Skin epidermis (tissue), 12 donors: ENCODE data around the gene ZNF837.
"Not testable (repeated sequence)": the region's sequence is repeated elsewhere in the genome, so short reads cannot be mapped to it uniquely, and the experiment has no call there.

Source experiments
- H3K27ac ChIP-seq, 21 experiments: fragments of 200-600 bp; sonication (generic) in 11 of 21; one replicate each; pipeline ENCODE4 v1.5.0; 2020; ENCODE audit warnings: mild to moderate bottlenecking in 3 of 21, inconsistent platforms in 2 of 21, moderate library complexity in 2 of 21
- H3K4me3 ChIP-seq, 7 experiments: fragments of 200-600 bp; sonication (generic) in 2 of 7; one replicate each; pipeline ENCODE4 v1.5.0; 2020; ENCODE audit warnings: inconsistent platforms in 2 of 7, mild to moderate bottlenecking in 2 of 7, moderate library complexity in 1 of 7

The ZNF837 gene

DNA sequence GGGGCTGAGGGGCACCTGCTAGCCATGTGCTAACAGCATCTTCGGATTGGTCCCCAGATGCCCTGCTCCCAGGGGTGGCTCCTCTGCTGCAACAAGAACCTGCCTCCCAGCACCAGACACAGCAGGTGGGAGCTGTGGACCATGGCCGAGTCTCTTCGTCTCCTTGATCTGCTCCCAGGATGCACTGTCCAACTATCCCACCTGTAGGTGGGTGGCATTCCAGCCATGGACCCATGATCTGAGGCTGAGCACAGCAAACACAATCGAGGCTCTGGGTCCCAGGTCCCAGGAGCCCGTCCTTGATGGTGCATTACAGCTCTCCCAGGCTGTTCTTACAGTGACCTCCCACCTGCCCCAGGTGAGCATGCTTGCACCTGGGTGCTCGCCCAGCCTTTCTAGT is 1.6 kb downstream of the ZNF837 start:
- H3K27ac ChIP-seq = no peak overlapping the region
- H3K4me3 ChIP-seq = no peak overlapping the region

DNA sequence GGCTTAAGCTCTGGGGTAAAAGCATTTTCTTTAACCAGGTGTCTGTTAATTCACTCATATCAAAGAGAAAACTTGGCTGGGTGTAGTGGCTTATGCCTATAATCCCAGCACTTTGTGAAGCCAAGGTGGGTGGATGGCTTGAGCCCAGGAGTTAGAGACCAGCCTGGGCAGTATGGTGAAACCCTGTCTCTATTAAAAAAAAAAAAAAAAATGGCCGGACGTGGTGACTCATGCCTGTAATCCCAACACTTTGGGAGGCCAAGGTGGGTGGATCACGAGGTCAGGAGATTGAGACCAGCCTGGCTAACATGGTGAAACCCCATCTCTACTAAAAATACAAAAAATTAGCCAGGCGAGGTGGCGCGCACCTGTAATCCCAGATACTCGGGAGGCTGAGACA is 4.1 kb downstream of the ZNF837 start:
- H3K4me3 ChIP-seq = not testable (repeated sequence)

DNA sequence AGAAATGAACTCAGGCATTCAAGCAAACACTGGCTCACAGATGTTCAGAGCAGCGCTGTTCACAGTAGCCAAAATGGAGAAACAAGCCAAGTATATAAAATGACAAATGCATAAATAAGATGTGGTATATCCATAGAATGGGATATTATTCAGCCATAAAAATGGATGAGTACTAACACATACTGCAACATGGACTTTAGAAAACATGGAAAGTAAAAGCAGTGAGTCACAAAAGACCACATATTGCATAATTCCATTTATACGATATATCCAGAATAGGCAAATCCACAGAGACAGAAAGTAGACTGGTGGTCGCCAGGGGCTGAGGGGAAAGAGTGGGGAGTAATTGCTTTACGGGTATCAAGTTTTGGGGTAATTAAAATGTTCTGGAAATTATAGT is 6.6 kb downstream of the ZNF837 start:
- Histone ChIP-seq H3K27ac (no peak overlapping the region), H3K4me3 (no peak overlapping the region)

More for the DNA sequence above, 4.1 kb downstream of the ZNF837 start:
- H3K27ac ChIP-seq = not testable (repeated sequence)

DNA sequence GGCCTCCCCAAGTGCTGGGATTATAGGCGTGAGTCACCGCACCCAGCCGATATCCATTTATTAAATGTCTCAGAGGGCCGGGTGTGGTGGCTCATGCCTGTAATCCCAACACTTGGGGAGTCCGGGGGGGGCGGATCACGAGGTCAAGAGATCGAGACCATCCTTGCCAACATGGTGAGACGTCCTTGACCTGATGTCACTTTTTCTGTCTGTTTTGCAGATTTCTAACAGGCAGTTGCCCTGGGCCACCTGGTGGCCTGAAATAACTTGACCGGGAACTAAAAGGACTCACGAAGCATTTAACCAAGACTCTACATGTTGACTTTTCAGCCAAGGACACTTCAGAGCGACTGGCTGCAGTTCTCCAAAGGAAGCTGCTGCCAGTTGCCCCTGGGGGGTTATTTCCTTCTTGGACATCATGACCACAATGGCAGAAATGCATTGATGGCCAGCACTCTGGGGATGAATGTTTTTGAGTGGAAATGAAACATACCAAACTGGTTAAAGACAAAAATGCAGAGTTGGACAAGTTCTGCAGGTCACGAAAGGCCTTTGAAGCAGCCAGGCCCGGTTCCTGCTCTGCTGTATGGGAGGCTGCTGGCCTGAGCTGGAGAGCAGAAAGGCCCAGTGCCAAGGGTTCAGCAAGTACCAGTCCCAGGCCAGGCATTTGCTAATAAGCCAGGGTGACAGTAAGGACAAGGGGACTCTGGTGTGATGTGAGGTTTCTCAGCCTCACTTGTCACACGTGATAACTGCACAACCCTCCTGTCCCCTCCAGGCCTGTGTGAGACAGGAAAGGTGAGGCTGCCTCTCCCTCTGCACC is 8.3 kb downstream of the ZNF837 start:
- H3K4me3 ChIP-seq = no peak overlapping the region
- H3K27ac ChIP-seq = no peak overlapping the region

DNA sequence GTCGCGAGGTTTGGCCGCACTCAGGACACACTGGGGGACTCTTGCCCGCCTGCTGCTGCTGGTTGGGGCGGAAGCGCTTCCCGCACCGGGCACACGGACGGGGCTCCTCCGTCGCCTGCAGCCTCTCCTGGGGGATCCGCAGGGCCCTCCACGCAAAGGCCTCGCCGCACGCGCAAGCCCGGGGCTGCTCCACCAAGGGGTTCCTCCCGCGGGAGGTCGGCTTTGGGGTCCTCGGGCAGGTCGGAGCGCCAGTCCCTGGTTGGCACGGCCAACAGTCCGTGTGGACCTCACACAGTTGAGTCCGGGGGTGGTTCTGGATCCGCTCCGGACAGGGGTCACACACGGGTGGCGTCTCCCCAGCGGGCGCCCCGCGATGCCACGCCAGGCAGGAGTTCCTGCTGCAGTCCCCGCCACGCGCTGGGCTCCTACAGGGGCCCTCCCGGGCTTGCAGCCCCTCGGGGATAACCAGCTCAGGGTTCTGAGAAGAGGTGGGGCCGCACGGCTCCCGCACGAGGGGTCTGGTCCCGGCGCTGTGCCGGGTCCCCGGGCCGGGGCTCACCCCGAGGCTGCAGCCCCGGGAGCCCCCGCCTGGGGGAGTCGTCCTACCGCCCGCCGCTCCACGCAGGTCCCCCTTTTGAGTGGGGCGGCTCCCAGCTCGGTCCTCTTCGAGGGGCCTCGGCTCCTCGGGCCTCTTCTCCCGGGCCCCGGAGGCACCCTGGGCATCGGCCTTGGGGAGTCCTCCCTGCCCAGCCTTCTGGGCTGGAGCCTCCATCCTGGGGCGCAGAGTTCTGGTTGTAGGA is 12.1 kb downstream of the ZNF837 start:
- H3K4me3 ChIP-seq = no peak overlapping the region
- H3K27ac ChIP-seq = no peak overlapping the region

DNA sequence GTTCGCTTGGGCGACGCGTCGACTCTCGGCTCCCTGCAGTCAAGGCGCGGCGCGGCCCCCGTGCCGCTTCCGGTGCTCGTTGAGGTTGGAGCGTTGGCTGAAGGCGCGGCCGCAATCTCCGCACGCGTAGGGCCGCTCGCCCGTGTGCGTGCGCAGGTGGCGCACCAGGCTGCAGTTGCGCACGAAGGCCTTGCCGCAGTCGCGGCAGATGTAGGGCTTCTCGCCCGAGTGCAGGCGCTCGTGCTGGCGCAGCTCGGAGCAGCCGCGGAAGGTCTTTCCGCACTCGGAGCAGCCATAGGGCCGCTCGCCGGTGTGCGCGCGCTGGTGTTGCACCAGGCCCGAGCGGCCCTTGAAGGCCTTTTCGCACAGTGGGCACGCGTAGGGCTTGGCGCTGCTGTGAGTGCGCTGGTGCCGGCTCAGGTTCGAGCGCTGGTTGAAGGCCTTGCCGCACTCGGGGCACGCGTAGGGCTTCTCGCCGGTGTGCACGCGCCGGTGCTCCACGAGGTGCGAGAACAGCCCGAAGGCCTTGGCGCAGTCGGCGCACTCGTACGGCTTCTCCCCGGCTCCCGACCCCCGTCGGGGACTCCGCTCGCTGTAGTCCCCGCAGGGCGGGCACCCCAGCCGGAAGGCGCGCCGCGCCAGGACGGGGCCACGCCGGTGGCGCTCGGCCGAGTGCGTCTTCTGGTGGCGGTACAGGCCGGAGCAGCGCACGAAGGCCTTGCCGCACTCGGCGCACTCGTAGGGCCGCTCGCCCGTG is 13.0 kb downstream of the ZNF837 start:
- H3K27ac ChIP-seq = no peak overlapping the region

DNA sequence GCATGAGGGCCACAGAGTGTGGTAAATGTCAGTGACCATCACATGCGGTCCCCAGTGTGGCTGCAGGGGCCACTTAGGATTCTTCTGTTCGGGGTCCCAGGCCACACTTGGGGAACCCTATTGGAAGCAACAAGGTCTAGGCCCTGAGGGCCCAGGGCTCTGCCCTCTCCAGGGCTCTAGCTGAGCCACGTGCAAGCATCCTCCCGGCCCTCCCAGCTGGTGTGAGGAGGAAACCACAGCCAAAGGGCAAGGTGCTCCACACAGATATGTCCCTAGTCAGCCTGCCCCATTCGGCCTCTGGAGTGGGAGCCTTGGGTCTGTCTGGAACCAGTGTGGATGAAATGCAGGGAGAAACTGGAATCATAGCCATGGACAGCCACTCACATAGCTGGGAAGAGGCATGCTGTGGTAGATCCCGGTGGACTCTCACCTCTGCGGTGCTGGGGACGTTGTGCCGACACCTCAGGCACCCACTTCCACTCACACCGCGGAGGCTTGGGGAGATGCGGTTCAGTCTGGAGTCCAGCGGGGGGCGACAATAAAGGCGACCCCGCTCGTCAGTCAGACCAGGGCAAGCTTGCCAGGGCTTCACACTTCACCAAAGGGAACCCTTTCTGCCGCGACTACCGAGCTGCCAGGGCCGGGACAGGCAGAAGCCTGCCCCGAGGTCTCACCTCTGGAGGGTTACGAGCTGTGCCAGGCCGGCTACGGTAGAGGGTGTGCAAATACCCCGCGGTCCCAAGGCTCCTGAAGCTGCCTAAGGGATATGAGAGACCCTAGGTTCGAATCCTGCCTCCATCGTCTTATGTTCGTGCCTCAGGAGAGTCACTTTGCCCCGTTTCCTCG is 14.0 kb downstream of the ZNF837 start:
- H3K27ac ChIP-seq = no peak overlapping the region
- no peak overlapping the region for H3K4me3 ChIP-seq

More for the DNA sequence above, 13.0 kb downstream of the ZNF837 start:
- H3K4me3 ChIP-seq = no peak overlapping the region

DNA sequence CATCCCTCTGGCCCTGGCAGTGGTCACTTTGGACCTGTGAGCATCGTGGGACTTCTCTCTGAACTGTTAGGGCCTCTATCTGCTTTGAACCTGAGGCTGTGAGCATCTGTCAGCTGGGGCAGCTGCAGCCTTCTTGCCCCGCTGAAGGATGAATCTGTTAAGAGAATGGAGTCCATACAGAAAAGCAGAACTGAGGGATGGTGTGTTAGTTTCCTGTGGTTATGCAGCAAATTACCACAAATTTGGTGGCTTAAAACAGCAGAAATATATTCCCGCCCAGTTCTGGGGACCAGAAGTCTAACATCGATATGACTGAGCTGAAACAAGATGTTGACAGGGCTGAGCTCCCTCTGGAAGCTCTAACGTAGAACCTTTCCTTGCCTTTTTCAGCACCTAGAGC is 16.7 kb downstream of the ZNF837 start:
- Histone ChIP-seq H3K4me3 (no peak overlapping the region), H3K27ac (no peak overlapping the region)

DNA sequence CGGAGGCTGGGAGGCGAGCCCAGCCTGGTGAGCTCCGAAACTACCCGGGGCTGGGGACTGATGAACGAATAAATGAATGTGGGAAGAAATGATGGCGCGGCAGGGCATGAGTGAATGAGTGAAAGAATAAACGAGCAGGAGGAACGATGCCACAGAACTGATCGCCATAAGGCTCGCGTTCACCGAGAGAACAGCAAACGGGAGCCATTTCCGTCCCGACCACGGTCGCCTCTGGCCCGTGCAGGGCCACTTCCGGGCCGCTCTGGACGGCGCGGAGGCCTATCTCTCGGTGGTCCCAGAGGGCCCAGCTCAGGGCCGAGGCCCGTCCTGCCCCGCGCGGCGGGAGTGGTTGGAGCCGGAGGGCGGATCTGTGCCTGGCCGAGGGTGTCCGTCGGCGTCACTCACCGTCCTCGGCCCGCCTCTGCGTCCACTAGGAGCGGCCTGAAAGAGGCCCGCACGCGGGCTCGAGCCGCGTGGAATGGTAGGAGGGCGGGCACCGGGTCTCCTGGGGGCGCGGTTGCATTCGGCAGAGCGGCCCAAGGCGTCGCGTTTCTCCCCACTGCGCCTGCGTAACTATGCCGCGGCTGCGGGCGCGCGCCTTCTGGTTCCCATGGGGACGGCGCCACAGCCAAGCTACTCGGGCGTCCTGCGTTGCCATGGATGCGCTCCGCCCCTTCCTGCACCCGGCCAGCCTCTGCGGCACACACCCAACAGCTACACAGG is 18.4 kb downstream of the ZNF837 start, which contains the start of gene ZNF497:
ZNF497 (minus strand) TSS at position 480 of the 723 bp plus-strand sequence. CDS start 5,116 bp downstream, outside the sequence.
- Histone ChIP-seq H3K4me3 (peak within 1 kb of the TSS; percentile 55 to 88 (median 74)), H3K27ac (peak within 1 kb of the TSS; percentile 43 to 98 (median 92))

DNA sequence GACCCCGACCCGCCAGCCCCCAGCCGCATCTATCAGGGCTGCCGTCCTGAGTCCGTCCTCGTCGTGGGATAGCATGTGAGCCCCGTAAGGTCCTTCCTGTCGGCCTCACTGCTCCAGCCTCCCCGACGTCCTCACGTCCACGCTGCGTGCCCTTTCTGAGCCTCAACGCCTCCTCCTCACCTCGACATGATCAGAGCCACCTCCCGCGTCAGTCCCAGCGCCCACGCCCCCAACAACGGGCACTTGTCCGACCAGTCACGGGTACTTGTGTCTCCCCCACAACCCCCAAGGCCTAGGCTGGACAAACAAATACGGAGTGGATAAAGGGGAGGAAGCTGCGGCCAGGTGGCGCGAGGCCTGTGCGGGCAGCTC is 18.9 kb downstream of the ZNF837 start:
- H3K27ac ChIP-seq = peak overlapping the region; percentile 43 to 98 (median 92)
- peak overlapping the region; percentile 55 to 88 (median 74) for H3K4me3 ChIP-seq

DNA sequence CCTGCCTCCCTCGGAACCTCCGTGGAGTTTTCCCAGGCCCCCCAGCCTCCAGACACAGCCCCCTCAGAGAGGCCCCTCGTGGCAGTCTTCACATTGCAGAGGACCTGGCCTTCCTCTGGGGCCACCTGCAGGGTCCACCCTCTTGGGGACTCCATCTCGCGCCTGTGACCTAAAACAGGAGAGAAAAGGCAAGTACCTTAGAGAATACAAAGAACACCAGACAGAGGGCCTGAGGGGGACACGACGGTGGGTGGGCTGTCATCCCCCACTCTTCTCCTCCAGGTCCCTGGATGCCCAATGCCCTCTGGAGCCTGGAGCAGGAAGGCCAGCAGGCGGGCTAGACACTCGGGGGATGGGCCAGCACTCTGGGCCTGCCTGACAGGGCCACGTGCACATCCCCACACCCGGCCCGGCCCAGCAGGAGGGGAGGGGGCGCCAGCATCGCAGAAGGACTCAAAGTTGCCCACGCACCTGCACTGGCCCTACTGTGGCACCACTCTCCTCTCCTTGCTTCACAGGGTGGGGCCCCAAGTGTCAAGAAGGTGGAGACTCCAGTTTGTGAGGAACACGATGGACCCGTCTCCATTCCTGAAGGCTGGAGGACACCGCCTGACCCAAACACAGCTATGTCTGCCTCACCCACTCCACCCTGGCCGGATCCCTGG is 23.2 kb downstream of the ZNF837 start:
- Histone ChIP-seq H3K27ac (no peak overlapping the region), H3K4me3 (peak overlapping the region in 1 of 7 experiments; percentile 33)

DNA sequence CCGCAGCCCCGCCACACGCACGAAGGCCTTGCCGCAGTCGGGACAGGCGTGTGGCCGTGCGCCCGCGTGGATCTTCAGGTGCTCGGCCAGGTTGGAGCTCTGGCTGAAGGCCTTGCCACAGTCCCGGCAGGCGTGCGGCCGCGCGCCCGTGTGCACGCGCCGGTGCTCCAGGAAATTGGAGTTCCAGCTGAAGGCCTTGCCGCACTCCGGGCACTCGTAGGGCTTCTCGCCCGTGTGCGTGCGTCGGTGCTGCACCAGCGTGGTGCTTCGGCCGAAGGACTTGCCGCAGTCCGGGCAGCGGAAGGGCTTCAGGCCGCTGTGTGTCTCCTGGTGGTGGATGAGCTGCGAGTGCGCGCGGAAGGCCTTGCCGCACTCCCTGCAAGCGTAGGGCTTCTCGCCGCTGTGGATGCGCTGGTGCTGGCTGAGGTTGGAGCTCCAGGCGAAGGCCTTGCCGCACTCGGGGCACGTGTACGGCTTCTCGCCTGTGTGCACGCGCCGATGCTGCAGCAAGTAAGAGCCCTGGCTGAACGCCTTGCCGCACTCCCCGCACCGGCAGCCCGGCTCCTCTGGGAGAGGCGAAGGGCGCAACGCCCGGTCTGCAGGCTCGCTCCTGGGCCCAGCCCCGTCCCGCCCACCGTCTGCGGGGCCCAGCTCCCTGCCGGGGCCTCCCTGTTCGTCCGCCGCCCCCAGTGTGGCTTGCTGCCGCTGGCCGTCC is 23.9 kb downstream of the ZNF837 start:
- peak overlapping the region in 5 of 7 experiments; percentile 7 to 33 (median 17) for H3K4me3 ChIP-seq

DNA sequence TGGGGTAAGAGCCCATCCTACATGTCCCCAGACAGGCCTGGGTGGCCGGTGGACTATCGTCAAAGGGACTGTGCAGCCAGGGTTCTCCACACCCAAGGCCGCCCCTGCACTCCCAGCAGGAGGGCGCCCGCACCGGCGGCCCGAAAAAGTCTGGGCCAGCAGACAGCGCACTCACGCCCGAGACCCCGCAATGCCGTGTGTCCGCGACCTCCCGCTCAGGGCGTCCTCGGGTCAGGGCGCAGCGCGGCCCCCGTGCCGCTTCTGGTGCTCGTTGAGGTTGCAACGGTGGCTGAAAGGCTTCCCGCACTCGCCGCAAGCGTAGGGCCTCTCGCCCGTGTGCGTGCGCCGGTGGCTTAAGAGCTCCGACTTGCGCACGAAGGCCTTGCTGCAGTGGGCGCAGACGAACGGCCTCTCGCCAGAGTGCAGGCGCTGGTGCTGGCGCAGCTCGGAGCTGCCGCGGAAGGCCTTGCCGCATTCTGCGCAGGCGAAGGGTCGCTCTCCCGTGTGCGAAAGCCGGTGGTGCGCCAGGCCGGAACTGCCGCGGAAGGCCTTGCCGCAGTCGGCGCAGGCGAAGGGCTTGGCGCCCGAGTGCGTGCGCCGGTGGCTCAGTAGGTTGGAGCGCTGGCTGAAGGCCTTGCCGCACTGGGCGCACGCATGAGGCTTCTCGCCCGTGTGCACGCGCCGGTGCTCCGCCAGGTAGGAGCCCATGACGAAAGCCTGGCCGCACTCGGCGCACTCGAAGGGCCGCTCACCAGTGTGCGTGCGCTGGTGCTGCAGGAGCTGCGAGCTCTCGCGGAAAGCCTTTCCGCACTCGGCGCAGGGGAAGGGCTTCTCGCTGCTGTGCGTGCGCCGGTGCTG is 24.7 kb downstream of the ZNF837 start:
- Histone ChIP-seq H3K27ac (peak overlapping the region in 1 of 21 experiments; percentile 30), H3K4me3 (peak overlapping the region in 5 of 7 experiments; percentile 7 to 33 (median 17))

More for the DNA sequence above, 23.9 kb downstream of the ZNF837 start:
- H3K27ac ChIP-seq = peak overlapping the region in 1 of 21 experiments; percentile 30

DNA sequence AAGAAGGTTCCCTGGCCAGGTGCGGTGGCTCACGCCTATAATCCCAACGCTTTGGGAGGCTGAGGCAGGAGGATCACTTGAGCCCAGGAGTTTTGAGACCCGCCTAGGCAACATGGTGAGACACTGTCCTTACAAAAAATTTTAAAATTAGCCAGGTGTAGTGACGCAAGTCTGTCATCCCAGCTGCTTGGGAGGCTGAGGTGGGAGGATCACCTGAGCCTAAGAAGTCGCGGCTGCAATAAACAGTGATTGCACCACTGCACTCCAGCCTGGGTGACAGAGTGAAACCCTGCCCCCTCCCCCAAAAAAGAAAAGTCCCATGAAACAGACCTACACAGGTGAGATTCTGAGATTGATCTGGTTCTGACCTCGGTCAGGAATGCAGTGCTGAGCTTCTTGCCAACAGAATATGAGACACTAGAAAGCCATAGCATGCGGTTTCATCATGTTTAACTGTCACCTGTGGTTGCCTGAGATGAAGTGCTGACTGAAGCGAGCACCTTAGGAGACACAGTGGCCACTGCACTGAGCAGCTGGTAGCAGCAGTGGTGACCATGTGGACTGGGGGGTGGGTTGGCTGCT is 25.5 kb downstream of the ZNF837 start:
- no peak overlapping the region for H3K27ac ChIP-seq
- no peak overlapping the region for H3K4me3 ChIP-seq

DNA sequence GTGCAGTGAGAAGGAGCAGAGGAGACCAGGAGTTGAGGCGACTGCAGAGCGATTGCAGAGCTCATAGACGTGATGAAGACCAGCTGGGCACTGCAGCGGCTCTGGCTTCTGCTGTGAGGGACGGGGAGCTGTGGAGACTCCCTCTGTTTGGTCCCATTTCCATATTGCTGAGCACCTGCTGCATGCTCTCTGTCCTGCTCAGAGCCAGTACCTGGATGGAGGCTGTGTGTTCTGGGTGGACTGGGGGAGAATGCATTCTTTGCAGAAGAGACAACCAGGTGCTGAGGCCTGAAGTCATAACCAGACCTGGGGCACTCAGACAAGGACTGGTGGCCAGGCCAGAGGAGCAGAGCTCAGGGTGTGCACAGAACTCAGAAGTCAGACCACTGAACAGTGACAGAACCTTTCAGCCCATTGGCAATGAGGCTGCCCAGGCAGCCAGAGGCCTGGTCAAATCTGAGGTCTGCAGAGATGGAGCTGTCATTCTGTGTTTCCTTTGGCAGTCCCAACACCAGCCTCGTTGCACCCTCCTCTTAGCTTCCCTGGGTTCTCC is 26.3 kb downstream of the ZNF837 start:
- no peak overlapping the region for H3K4me3 ChIP-seq

More for the DNA sequence above, 26.3 kb downstream of the ZNF837 start:
- no peak overlapping the region for H3K27ac ChIP-seq
